PFSK-1 (cell line): ENCODE measurements around the gene SYS1.

Source experiments
- POLR2AphosphoS5 ChIP-seq: IDR thresholded peaks from 2 replicates; pipeline ENCODE4 v1.6.1; 2012; ENCODE audit warnings: low read depth, mild to moderate bottlenecking, control low read depth, low read length, moderate library complexity
- REST ChIP-seq, 2 experiments: IDR thresholded peaks; 2 replicates each; pipeline versions ENCODE4 v1.6.1 to v1.8.0; 2011 to 2012; ENCODE audit warnings: low read depth in 2 of 2, low read length in 2 of 2, control low read depth in 1 of 2, inconsistent platforms in 1 of 2, mild to moderate bottlenecking in 1 of 2, moderate library complexity in 1 of 2; ENCODE audit not compliant: insufficient read depth in 1 of 2
- SIN3A ChIP-seq: IDR thresholded peaks from 2 replicates; pipeline ENCODE4 v1.6.1; 2012; ENCODE audit warnings: mild to moderate bottlenecking, low read length, moderate library complexity, borderline replicate concordance; ENCODE audit not compliant: insufficient read depth
- TAF1 ChIP-seq: IDR thresholded peaks from 2 replicates; pipeline ENCODE4 v1.6.1; 2012; ENCODE audit warnings: low read length, control low read depth, borderline replicate concordance; ENCODE audit not compliant: insufficient read depth

- no peak for TF ChIP-seq SIN3A
- no peak for TF ChIP-seq POLR2AphosphoS5
- no peak for TF ChIP-seq REST (IDR thresholded peaks at IDR 0.05; ENCODE audit: insufficient read depth in 1 of 2, low read depth in 2 of 2, low read length in 2 of 2)
- TF ChIP-seq TAF1, result no peak
Observed at GRCh38 chr20:45354423-45355208, 8.3 kb upstream of the SYS1 start.
